NCI-H1694 treated with DMSO at 0.1 percent for 48 hours (cell line): ENCODE results near the gene MTOR.

Experiments
- DNase-seq: peaks from one replicate; lab custom pipeline; 2025; lab: John Stamatoyannopoulos, UW

MTOR gene

DNA sequence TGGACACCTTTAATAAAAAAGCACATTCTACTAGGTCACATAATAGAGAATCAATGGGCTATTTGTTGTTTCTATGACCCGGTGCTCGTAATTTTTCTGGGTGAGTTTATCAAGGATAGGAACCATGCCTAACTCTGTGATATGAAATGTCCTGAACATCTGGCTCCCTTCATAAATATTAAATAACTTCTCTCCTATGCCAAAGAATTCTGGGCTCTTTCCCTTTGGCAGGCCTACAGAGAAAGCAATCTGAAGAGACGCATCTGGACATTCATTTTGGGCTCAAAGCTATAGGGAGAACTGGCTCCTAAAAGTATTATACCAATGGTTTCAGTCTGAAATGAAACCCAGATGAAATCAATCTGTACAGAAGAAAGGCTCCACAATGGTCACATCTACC is 112.0 kb downstream of the MTOR start:
- no peak for DNase-seq

DNA sequence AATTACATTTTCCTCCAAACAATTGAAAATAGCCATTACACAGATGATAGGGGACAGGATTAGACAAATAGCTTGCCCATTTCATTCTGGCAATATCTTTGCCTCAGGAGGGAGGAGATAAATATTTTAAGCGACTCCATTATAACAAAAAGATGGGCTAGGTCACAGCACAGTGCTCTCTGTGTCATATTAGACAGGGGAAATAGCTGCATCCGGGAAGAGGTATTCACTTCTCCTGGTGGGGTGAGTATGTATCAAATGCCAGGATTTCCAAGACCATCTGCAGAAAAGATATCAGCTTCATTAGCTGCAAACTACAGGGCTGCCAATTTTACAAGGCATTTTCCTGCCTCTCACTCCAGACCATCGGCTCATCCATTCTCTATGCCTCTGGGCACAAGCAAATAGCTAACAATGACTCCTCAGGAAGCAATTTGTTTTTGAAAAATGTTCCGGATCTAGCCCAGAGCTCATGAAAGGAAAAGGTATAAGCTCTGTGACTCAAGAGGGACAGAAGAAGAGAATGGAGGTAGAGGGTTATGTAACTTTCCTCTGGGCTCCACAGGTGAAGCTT is 115.1 kb downstream of the MTOR start:
- no peak for DNase-seq

DNA sequence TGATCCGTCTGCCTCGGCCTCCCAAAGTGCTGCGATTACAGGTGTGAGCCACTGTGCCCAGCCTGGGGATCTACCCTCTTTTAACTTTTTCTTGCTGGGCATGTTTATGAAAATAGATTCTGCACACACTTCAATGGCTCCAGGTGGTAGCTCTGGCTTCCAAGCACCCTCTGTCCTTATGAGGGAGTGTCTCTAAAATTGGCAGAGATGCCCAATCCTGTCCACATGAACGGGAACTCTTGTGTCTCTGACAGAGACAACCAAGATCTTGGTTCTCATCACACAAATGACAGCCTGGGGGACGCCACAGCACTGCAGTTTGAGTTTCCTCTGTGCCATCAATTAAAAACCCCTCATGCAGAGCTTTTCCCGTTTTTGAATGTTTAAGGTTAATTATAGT is 116.6 kb downstream of the MTOR start:
- no peak for DNase-seq

DNA sequence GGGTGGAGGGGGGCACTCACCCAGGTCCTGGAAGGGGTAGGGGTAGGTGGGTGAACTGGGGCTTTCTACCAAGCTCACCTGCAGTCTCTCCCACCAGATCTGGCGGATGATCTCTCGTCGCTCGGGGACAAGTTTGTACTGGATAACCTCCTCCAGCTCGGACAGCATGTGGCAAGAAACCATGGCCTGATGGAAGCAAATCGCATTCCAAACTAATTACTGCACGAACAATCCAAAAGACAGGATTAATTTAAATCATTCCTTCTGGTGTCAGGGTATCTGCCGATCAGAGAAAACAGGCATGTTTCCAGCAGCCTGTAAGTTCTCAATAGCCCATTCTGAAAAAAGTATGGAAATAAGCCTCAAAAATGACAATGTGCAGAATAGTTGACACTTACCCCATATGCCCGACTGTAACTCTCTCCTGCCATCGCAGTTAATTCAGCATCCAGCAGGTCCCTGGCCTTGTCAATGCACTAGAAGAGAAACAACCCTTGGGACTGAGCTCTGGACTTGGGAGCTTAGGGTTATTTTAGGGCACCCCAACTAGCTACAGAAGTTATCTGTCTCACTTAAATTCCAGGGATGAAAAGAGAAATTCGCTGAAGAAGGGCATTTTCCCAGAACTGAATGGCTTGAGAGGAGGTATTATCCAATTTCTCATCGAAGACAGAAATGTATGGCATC is 117.6 kb downstream of the MTOR start:
- DNase-seq = no peak

DNA sequence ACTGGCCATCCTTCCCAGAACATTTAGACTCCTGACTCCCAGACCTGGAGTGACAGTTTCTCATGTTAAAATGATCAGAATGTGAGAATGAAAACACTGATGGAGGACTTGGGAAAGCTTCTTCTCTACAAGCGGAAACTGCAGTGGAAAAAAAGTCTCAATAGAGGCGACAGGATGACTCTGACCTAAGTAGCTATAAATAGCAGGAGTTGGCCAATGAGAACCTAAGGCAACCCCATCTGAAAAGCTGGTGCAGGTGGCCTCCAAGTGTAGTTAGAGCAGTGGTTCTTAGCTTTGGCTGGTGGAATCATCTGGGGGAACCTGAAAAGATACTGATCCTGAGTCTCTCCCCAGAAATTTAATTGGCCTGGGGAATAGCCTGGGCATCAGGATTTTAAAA is 118.4 kb downstream of the MTOR start:
- DNase-seq = no peak

DNA sequence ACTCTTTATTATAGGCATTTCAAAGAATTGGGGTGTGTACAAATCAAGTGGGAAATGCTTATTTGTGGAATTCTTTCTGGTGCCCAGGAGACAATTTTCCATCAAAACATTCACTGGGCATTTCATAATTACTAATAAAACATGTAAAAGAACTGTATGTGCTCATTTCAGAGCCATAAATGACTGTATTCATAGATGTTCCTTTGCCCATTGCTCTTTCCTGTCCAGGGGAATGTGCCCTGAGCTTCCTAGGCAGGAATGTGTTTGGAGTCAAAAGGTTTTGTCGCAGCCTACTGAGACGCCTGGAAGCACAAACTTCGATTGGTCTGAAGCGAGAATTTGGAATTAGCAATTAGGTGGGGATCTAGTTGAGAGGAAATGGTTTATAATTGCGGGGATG is 119.0 kb downstream of the MTOR start:
- DNase-seq = no peak

DNA sequence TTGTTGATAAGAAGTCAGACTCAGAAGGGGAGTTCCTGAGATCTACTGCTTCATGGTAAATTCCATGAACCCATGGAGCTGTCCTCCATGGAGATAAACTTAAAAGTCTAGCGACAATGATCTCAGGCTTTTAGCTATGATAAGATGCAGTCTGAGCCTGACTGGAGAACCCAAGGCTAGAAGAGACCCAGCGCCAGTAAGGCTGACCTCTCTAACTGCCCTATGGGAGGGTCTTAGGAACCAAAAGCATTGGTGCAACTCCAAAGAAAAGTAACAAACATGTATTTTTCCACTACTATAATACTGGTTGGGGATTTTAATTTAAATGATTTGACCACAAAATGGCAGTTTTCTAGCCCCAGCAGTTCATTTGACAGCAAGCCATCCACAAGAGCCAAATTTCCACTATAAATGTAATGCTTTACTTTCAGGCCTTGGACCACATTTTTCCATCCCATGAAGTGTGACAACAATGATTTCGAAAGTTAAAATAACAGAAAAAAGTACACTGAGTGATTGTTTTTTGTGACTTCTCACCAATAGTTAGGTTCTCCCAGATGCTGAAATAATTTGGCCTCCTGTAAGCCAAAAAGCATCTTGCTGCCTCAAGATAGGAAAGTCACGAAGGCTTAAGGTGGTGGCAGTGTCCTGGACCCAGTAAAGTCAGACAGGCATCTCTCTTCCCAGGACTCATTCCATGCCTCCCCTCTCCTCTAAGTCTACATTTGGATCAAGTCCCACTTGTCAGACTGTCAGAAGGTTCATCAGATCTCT is 119.5 kb downstream of the MTOR start:
- no peak for DNase-seq

DNA sequence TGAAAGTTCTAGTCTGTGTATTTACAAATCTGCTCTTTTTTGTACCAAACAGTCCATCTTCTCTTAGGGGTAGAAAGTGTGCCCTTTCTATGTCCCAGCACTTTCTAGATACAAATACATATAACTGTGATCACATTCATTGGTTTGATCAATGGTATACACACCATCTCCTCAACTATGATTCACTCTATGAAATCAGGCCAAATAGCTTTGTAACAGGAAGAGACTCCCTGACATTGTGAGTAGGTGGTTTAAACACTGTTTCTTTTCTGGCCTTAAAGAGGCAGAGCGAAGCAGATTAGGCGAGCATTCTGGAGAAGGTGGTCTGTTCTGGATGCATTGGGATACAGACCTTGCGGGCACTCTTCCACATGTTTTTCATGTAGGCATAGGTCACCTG is 123.4 kb downstream of the MTOR start:
- DNase-seq = no peak

DNA sequence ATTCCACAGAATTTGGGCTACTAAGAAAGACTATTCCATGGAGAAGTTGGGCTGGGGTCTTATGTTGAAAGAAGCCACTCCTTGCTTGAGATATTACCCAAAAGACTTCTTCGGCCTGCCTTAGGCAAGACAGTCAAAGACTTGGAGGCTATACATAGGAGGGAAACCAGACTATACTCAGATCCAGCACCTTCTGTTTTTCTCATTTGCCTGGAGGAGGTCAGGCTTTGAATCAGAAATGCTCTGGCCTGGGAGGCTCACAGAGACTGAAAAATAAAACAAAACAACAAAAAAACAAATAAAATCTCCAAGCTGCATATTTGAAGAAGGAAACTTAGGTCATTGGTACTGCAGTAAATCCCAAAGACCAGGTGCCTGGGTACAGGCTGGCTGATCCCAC is 124.3 kb downstream of the MTOR start:
- DNase-seq = no peak

DNA sequence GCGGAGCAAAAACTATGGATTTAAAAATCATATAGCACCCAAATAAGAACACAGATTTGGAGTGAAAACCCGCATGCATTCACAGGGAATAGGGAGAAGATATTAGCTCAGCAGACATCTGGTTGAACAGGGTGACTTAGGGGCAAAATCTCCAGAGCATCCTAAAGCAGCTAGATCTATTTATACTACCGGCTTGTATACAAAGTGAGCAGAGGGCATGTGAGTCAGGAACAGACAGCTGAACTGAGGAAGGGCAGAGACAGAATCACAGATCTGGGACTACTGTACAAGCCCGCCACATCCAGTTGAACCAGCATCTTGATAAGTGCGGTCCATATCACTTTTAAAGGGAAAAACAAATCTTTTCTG is 127.5 kb downstream of the MTOR start:
- DNase-seq = no peak

DNA sequence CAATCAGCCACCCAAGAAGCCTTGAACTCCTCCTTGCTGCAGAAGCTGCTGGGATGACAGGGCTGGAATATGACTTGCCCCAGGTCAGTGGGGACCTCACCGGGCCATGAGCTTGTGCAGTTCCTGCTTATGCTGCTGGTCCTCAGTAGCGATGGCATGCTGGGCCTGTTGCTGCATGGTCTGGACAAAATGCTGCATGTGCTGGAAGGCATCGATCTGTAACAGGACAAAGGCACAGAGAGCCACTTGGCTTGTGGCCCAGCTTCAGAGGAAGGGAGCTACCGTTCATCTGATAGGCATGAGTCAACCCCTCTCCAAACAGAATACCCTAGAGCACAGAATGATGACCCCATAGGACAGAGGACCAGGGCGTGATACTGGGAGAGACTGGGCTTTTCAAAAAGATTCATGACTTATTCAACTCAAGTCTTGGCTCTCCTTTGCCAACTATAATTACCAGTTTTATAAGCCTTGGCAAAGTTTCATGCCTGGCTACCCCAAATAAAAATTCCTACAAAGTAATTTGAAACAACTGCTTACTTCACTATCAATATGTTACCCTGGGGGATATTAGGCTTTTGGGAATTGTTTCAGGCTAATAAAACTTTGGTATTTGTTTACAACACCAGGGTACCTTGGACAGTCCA is 128.0 kb downstream of the MTOR start:
- DNase-seq = no peak

DNA sequence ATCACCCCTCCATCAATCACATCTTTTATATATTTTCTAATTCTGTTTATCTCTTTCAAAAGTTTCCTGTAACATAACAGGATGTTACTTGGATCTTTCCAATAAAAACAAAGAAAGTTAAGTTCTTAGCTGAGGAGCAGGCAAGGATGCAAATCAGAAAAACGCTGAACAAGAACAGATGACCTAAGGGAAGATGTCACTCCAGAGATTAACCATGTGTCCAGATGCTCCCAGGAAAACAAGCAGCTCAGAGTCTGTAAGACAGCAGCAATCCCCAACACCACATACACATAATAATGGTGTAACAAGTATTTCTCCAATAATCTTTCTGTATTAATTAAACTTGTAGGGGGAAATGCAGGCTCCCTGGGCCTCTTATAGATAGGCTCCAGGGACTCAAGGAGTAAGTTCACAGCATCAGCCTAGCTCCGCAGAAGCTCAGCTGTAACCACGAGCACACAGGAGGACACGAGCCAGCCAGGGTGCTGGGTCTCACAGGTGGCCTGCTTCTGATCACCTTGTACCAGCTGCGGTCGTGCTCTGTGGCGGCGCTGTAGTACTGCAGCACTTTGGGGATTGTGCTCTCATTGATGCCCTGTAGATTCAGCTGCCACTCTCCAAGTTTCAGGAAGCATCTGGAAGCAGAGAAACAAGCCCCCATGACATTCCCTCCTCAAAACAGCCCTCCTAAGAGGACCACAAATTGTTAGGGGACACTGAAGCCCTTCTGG is 129.6 kb downstream of the MTOR start:
- no peak for DNase-seq

DNA sequence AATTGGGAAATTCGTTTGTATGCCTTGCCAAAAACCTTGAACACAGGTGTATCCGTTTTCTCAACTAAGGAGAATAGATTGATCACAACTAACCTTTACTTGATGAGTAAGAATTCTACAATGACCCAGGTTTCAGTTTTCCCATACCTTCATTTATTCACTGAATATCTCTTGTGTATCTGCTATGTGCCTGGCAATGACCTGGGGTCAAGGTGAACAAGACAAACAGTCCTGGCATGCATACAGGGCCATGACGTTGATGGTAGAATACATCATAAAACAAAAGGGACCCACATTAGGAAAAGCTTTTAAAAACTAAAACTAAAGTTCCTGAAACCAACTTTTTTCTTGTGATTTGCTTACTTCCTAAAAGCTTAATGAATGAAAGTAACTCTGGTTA is 130.5 kb downstream of the MTOR start:
- DNase-seq = no peak

DNA sequence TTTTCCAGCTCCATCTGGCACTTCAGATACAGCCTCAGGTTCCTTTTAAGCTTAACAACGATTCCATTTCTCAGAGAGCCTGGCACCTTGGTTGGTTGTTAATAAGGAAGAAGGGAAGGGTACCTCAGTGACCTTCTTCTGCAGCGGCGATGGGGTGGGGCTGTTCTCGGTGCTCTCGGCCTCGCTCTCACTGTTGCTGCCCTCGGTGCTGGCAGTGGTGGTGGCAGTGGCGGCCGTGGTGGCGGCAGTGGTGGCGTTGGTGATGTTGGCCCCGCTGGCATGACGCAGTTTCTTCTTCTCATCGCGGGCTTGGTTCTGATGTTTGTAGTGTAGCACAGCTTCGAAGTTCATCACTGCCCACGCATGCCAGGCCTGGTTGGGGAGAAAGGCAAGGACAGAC is 131.9 kb downstream of the MTOR start:
- no peak for DNase-seq

DNA sequence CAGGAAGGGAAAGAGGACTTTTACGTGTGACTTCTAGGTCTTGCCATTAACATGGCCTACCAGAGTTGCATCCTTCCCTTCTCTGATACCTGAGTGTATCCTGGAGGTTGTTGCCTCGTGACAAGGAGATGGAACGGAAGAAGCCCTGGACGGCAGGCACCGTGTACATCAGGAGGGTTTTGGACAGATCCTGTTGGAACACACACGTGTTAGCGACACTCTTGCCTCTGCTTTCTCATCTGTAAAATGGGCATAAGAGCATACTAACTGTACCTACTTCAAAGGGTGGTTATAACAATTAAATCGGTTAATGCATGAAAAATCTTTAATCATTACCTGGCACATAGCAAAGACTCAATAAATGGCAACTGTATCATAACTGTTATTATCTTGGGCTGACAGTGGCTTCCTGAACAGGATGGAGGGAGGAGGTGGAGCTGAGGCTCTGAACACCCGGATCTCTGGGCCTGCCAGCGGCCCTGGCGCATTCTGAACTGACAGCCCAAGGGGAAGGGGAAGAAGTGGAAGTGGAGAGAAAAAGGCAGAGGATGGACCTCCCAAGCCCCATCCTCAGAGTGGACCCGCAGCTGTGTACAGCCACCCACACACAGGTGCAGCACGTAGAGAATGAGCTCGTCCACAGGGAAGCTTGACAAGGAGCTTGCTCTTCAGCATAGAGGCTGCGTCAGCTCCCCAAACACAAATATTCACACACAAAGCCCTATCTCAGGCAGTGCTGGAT is 132.5 kb downstream of the MTOR start:
- no peak for DNase-seq

DNA sequence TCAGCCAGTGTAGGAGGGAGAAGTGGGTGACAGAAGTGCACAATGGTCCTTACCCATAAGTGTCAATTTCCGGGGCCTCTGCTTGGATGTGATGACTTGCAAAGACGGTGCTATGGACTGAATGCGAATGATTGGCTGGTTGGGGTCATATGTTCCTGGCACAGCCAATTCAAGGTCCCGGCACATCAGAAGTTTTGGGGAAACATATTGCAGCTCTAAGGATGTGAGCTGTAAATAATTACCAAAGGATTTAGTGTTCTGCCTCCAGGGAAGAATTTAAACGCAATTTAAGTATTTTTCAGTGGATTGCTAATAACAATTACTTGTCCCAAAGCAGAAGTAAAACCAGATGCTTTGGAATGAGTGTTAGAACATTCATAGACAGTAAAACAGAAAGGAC is 135.8 kb downstream of the MTOR start:
- no peak for DNase-seq

DNA sequence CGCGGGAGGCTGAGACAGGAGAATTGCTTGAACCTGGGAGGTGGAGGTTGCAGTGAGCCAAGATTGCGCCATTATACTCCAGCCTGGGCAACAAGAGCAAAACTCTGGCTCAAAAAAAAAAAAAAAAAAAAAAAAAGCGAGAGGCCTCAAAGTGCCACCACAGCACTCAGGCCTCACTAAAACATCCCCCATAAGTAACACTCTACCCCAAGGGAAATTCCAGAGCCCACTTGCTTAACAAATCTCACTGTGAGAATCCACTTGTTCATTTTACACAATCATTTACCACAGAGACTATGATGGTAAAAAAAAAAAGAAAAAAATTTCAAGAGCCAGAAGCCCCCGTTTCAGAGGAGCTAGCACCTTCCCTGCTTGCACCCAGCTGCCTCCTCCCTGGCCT is 136.4 kb downstream of the MTOR start:
- DNase-seq = no peak

DNA sequence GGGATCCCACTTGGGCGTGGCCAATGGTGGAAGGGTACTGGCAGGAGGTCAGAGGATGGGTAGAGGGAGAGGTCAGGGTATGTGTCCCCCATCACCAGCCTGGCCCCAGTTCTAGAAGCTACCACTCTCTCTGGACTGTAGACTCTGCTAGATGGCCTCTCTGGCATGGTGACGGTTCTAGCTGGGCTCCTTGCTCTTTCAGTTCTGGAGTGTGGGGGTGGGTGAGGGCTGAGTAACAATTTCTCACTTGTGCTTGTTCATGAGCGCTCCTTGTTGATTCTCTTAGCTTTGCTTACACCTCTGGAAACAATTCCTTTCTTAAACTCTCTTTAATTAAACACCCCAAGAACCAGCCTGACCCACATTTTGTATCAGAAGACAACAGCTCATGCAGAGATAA is 137.4 kb downstream of the MTOR start:
- DNase-seq = no peak

DNA sequence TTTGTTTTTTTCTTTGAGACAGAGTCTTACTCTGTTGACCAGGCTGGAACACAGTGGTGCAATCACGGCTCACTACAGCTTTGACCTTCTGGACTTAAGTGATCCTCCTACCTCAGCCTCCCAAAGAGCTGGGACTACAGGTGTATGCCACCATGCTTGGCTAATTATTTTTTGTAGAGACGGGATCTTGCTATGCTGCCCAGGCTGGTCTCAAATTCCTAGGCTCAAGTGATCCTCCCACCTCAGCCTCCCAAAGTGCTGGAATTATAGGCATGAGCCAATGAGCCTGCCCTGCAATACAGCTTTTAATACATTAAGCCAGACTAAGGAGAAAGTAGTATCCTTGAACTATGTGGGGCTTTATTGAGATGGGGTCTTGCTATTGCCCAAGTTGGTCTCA is 146.0 kb downstream of the MTOR start:
- no peak for DNase-seq

DNA sequence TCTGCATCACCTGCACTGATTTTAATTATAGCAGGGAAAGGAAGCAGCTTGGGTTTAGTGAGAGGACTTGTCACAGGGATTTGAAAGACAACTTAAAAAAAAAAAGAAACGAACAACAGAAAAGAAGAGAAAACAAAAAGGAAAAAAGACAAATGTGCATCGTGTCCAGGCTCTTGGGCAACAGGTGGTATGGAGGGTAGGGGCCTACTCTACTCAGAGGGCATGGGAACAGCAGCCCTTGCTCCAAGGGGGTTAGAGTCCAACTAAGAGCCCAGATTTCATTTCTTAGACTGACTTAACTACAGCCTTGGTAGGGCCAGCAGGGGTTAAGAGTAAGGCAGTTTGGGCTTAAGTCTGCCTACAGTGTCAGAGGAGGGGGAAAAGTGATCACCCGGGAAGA is 147.4 kb downstream of the MTOR start:
- DNase-seq = no peak

DNA sequence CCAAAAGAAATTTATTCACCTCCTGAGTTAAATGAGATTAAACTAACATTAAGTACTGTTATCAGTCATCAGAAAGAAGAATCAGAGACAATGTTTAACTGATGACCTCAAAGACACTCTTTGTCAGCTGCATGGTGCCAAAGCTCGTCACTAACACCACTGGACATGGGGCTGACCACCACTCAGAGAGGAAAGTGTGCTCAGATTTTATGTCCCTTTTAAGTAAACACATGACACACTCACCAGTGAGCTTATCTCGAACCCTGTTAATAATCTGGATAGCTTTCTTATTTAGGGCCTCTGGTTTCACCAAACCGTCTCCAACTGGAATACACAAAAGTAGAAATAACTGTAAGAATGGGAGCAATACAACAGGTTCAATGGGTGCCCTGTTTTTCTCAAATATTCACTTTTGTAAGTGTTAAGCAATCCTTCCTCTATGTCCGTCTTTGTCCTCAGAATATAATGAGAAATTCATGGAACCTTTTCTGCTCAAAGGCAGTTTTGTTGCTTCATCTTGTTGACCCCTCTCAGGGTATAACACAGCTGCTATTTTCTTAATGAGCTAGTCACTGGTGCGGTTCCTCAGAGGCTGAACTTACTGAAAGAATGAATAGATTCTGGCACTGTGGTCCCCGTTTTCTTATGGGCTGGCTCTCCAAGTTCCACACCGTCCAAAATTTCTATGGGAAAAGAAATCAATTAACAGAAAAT is 153.1 kb downstream of the MTOR start:
- DNase-seq = no peak
